ENCODE measurements around the gene PARVA.
"Not testable (repeated sequence)": the region's sequence is repeated elsewhere in the genome, so short reads cannot be mapped to it uniquely, and the experiment has no call there.

GRCh38 chr11:12357697-12358096 lies 19.7 kb upstream of the PARVA start:
- not testable (repeated sequence) for TF ChIP-seq POLR2A, CTCF (IDR thresholded peaks at IDR 0.05)

Data from body of pancreas (tissue), 4 donors.